ENCODE data around the gene ARID1B. TPM values are rescaled to one million over a fixed set of nuclear protein-coding genes. Genes with fewer than 3 reads are reported as not detected.

Gene ARID1B
- total RNA-seq, 1 donor from 2014 or later = 26.2 TPM

- peak; percentile 82 for DNase-seq (ENCODE audit: low read depth)
Measured at GRCh38 chr6:157045831-157046454, 268.8 kb downstream of the ARID1B start.

- peak; percentile 52 for DNase-seq (ENCODE audit: low read depth)
Measured at GRCh38 chr6:157046776-157047175, 269.6 kb downstream of the ARID1B start.

- DNase-seq (ENCODE audit: low read depth) = no peak
Measured at GRCh38 chr6:157047328-157047727, 270.1 kb downstream of the ARID1B start.

GRCh38 chr6:157047951-157048350 is 270.8 kb downstream of the ARID1B start:
- peak; percentile 31 for DNase-seq (ENCODE audit: low read depth)

GRCh38 chr6:157049133-157049532 is 272.0 kb downstream of the ARID1B start:
- DNase-seq (ENCODE audit: low read depth) = no peak

- no peak for DNase-seq (ENCODE audit: low read depth)
Measured at GRCh38 chr6:157050537-157051265, 273.5 kb downstream of the ARID1B start.

GRCh38 chr6:157054531-157054979 is 277.4 kb downstream of the ARID1B start:
- DNase-seq (ENCODE audit: low read depth) = no peak

- DNase-seq (ENCODE audit: low read depth) = no peak
Measured at GRCh38 chr6:157055863-157056262, 278.7 kb downstream of the ARID1B start.

GRCh38 chr6:157056275-157056674 is 279.1 kb downstream of the ARID1B start:
- no peak for DNase-seq (ENCODE audit: low read depth)

GRCh38 chr6:157058574-157058973 is 281.4 kb downstream of the ARID1B start:
- DNase-seq (ENCODE audit: low read depth) = no peak

- no peak for DNase-seq (ENCODE audit: low read depth)
Measured at GRCh38 chr6:157059781-157060180, 282.6 kb downstream of the ARID1B start.

- DNase-seq (ENCODE audit: low read depth) = no peak
Measured at GRCh38 chr6:157060440-157060952, 283.3 kb downstream of the ARID1B start.

- no peak for DNase-seq (ENCODE audit: low read depth)
Measured at GRCh38 chr6:157061770-157062594, 284.8 kb downstream of the ARID1B start.

- DNase-seq (ENCODE audit: low read depth) = no peak
Measured at GRCh38 chr6:157063176-157063905, 286.2 kb downstream of the ARID1B start.

GRCh38 chr6:157063923-157064322 is 286.7 kb downstream of the ARID1B start:
- DNase-seq (ENCODE audit: low read depth) = no peak

GRCh38 chr6:157064502-157064901 is 287.3 kb downstream of the ARID1B start:
- DNase-seq (ENCODE audit: low read depth) = no peak

- DNase-seq (ENCODE audit: low read depth) = no peak
Measured at GRCh38 chr6:157065366-157065765, 288.2 kb downstream of the ARID1B start.

- no peak for DNase-seq (ENCODE audit: low read depth)
Measured at GRCh38 chr6:157066781-157067491, 289.8 kb downstream of the ARID1B start.

GRCh38 chr6:157067507-157067906 is 290.3 kb downstream of the ARID1B start:
- DNase-seq (ENCODE audit: low read depth) = no peak

GRCh38 chr6:157068691-157069324 is 291.6 kb downstream of the ARID1B start:
- DNase-seq (ENCODE audit: low read depth) = no peak
